H1 (cell line): ENCODE data around the gene FKBP5. TPM values are rescaled to one million over a fixed set of nuclear protein-coding genes. Genes with fewer than 3 reads are reported as not detected.

Experiments
- CTCF ChIA-PET: fragments of 300-600 bp; sonication (Branson Sonifier 250); formaldehyde crosslinking; loops from one replicate; lab custom pipeline; 2021; ENCODE audit not compliant: partially characterized antibody; lab: Charles Lee
- POLR2A ChIA-PET: fragments of 300-600 bp; sonication (Branson Sonifier 250); formaldehyde crosslinking; loops from one replicate; lab custom pipeline; 2021; ENCODE audit warnings: inconsistent platforms; ENCODE audit not compliant: partially characterized antibody; lab: Charles Lee
- DNase-seq, 2 experiments: peaks; one replicate each; pipeline versions ENCODE4 v3.0.0 to v3.0.0-alpha.2; 2010 to 2022; ENCODE audit warnings: low spot score in 2 of 2, low read depth in 1 of 2, mixed read lengths in 1 of 2
- FAIRE-seq: peaks from 2 replicates; lab custom pipeline; 2011; peaks lifted over from hg19 to GRCh38; lab: Jason Lieb, UNC
- H2AFZ ChIP-seq: 2 replicates; pipeline ENCODE4 v1.8.1; 2012; ENCODE audit warnings: low read length, inconsistent platforms
- H2AK5ac ChIP-seq: 2 replicates; pipeline ENCODE4 v1.6.1; 2013; ENCODE audit warnings: low read depth, low read length
- H2BK120ac ChIP-seq: replicated peaks from 2 replicates; pipeline ENCODE3; 2013; ENCODE audit warnings: low read depth, low read length, inconsistent platforms
- H2BK12ac ChIP-seq: 2 replicates; pipeline ENCODE4 v1.6.1; 2013; ENCODE audit warnings: low read depth, low read length
- H2BK15ac ChIP-seq: 2 replicates; pipeline ENCODE4 v1.6.1; 2013; ENCODE audit warnings: low read length
- H2BK20ac ChIP-seq: 2 replicates; pipeline ENCODE4 v1.6.1; 2013; ENCODE audit warnings: low read length
- H2BK5ac ChIP-seq: 2 replicates; pipeline ENCODE4 v1.6.1; 2013; ENCODE audit warnings: low read depth, low read length
- H3K14ac ChIP-seq: 2 replicates; pipeline ENCODE4 v1.6.1; 2013; ENCODE audit warnings: inconsistent platforms; ENCODE audit not compliant: insufficient read length
- H3K18ac ChIP-seq: 2 replicates; pipeline ENCODE4 v1.6.1; 2013; ENCODE audit warnings: low read length; ENCODE audit errors: extremely low read depth
- H3K23ac ChIP-seq: 2 replicates; pipeline ENCODE4 v1.6.1; 2013; ENCODE audit warnings: inconsistent platforms; ENCODE audit not compliant: insufficient read length
- H3K23me2 ChIP-seq: 2 replicates; pipeline ENCODE4 v1.6.1; 2013; ENCODE audit warnings: low read depth, low read length
- H3K27ac ChIP-seq: 2 replicates; pipeline ENCODE4 v1.6.1; 2011; ENCODE audit warnings: low read depth, low read length, inconsistent platforms
- H3K27me3 ChIP-seq, 4 experiments: replicated peaks in 1 of 4; 1 replicate in 1 of 4; 2 replicates in 3 of 4; pipeline versions ENCODE4 v1.6.1 to v1.8.1; 2011 to 2013; ENCODE audit warnings: low read length in 3 of 4, mild to moderate bottlenecking in 3 of 4, inconsistent platforms in 2 of 4, mixed read lengths in 2 of 4, moderate library complexity in 1 of 4; ENCODE audit not compliant: control insufficient read depth in 3 of 4, insufficient read depth in 3 of 4; ENCODE audit errors: extremely low read depth in 1 of 4
- H3K36me3 ChIP-seq, 4 experiments: 2 replicates each; pipeline versions ENCODE4 v1.6.1 to v1.8.1; 2011 to 2013; ENCODE audit warnings: mild to moderate bottlenecking in 4 of 4, low read length in 3 of 4, moderate library complexity in 2 of 4, control low read depth in 1 of 4, inconsistent platforms in 1 of 4; ENCODE audit not compliant: insufficient read depth in 4 of 4, control insufficient read depth in 2 of 4
- H3K4ac ChIP-seq: replicated peaks from 2 replicates; pipeline ENCODE3; 2013; ENCODE audit warnings: low read length, low read depth, mixed read lengths, inconsistent platforms; ENCODE audit not compliant: insufficient read length
- H3K4me1 ChIP-seq, 4 experiments: replicated peaks in 1 of 4; 1 replicate in 1 of 4; 2 replicates in 3 of 4; pipeline versions ENCODE4 v1.6.1 to v1.8.1; 2011 to 2013; ENCODE audit warnings: low read length in 3 of 4, inconsistent platforms in 2 of 4, mixed read lengths in 1 of 4; ENCODE audit not compliant: insufficient read depth in 4 of 4, control insufficient read depth in 3 of 4
- H3K4me2 ChIP-seq, 2 experiments: 2 replicates each; pipeline versions ENCODE4 v1.6.1 to v1.8.1; 2011 to 2013; ENCODE audit warnings: low read depth in 2 of 2, low read length in 2 of 2, control low read depth in 1 of 2, inconsistent platforms in 1 of 2, mild to moderate bottlenecking in 1 of 2; ENCODE audit not compliant: insufficient read depth in 1 of 2
- H3K4me3 ChIP-seq, 4 experiments: fragments of 200-600, 300-600 bp in 1 of 4; sonication (generic), shearing (Covaris generic), sonication (Bioruptor Twin) in 1 of 4; 2 replicates each; pipeline versions ENCODE4 v1.5.1 to v1.8.1; 2011 to 2016; ENCODE audit warnings: low read length in 4 of 4, low read depth in 3 of 4, control low read depth in 2 of 4, inconsistent platforms in 2 of 4, mild to moderate bottlenecking in 2 of 4, mixed read lengths in 1 of 4, moderate library complexity in 1 of 4; ENCODE audit not compliant: insufficient read depth in 2 of 4; ENCODE audit errors: extremely low read depth in 1 of 4
- H3K56ac ChIP-seq: replicated peaks from 2 replicates; pipeline ENCODE3; 2013; ENCODE audit warnings: low read depth, mild to moderate bottlenecking, mixed read lengths, low read length, inconsistent platforms; ENCODE audit not compliant: insufficient read length
- H3K79me1 ChIP-seq: 2 replicates; pipeline ENCODE4 v1.6.1; 2013; ENCODE audit warnings: low read depth, low read length, control low read depth
- H3K79me2 ChIP-seq, 2 experiments: 2 replicates each; pipeline versions ENCODE4 v1.6.1 to v1.8.1; 2012 to 2013; ENCODE audit warnings: low read length in 2 of 2, mild to moderate bottlenecking in 2 of 2, inconsistent platforms in 1 of 2; ENCODE audit not compliant: insufficient read depth in 2 of 2, control insufficient read depth in 1 of 2
- H3K9ac ChIP-seq, 4 experiments: replicated peaks in 1 of 4; 1 replicate in 1 of 4; 2 replicates in 3 of 4; pipeline versions ENCODE4 v1.6.1 to v1.8.1; 2011 to 2013; ENCODE audit warnings: low read depth in 3 of 4, low read length in 3 of 4, control low read depth in 2 of 4, mild to moderate bottlenecking in 2 of 4, moderate library complexity in 2 of 4, inconsistent platforms in 1 of 4; ENCODE audit errors: extremely low read depth in 1 of 4
- H3K9me3 ChIP-seq, 2 experiments: 2 replicates each; pipeline versions ENCODE4 v1.6.1 to v1.8.1; 2012 to 2013; ENCODE audit warnings: mild to moderate bottlenecking in 2 of 2, moderate library complexity in 2 of 2, control low read depth in 1 of 2, inconsistent platforms in 1 of 2, low read depth in 1 of 2, low read length in 1 of 2, mixed read lengths in 1 of 2; ENCODE audit not compliant: insufficient read depth in 2 of 2
- H4K20me1 ChIP-seq, 2 experiments: replicated peaks in 1 of 2; 2 replicates each; pipeline versions ENCODE3 to v1.8.1; 2011 to 2013; ENCODE audit warnings: inconsistent platforms in 2 of 2, low read length in 2 of 2, mild to moderate bottlenecking in 1 of 2; ENCODE audit not compliant: insufficient read depth in 2 of 2, control insufficient read depth in 1 of 2
- H4K5ac ChIP-seq: 2 replicates; pipeline ENCODE4 v1.6.1; 2013; ENCODE audit warnings: low read length, low read depth, mixed read lengths, inconsistent platforms; ENCODE audit not compliant: insufficient read length
- H4K8ac ChIP-seq: 2 replicates; pipeline ENCODE4 v1.8.0; 2013; ENCODE audit warnings: mild to moderate bottlenecking, moderate library complexity, low read length, inconsistent platforms; ENCODE audit not compliant: insufficient read depth; ENCODE audit errors: extremely low read depth
- H4K91ac ChIP-seq: replicated peaks from 2 replicates; pipeline ENCODE3; 2013; ENCODE audit warnings: low read length, mixed read lengths, inconsistent platforms; ENCODE audit not compliant: insufficient read length
- CTCF ChIP-seq, 3 experiments: IDR thresholded peaks; 1 replicate in 2 of 3; 2 replicates in 1 of 3; pipeline versions ENCODE4 v1.5.1 to v1.6.1; 2011; ENCODE audit warnings: low read length in 3 of 3, mild to moderate bottlenecking in 3 of 3, inconsistent platforms in 2 of 3, low read depth in 1 of 3, moderate library complexity in 1 of 3; ENCODE audit not compliant: insufficient read depth in 1 of 3; ENCODE audit errors: control extremely low read depth in 1 of 3
- RAD21 ChIP-seq, 2 experiments: IDR thresholded peaks in 1 of 2; conservative IDR thresholded peaks in 1 of 2; 2 replicates each; pipeline ENCODE4 v1.6.1; 2011; ENCODE audit warnings: low read depth in 2 of 2, low read length in 2 of 2, improper control_type of control experiment in 1 of 2, inconsistent platforms in 1 of 2, mild to moderate bottlenecking in 1 of 2, moderate library complexity in 1 of 2
- RXRA ChIP-seq: IDR thresholded peaks from 2 replicates; pipeline ENCODE4 v1.6.1; 2011; ENCODE audit warnings: low read depth, mild to moderate bottlenecking, low read length, moderate library complexity; ENCODE audit not compliant: insufficient read depth
- WGBS, 2 experiments: shearing (Covaris generic) in 1 of 2; methylation state at CpG; one replicate each; pipeline versions ENCODE4 v1.1.6 to v1.1.7; 2013 to 2015; ENCODE audit warnings: low lambda C conversion rate in 2 of 2, mixed read lengths in 2 of 2, inconsistent platforms in 1 of 2, low coverage in 1 of 2, missing lambda C conversion rate in 1 of 2; ENCODE audit not compliant: insufficient replicate concordance in 2 of 2, insufficient coverage in 1 of 2, insufficient read length in 1 of 2; ENCODE audit errors: extremely low coverage in 1 of 2, missing lambda C conversion rate in 1 of 2; 5-methylcytosine and 5-hydroxymethylcytosine counted together
- polyA plus RNA-seq, 7 experiments: library from polyadenylated mRNA; depleted of rRNA in 3 of 7; stranded (reverse) in 5 of 7; unstranded in 2 of 7; fragments of >200 nt in 5 of 7; fragments of 200-250 nt in 2 of 7; gene quantifications; 1 replicate in 5 of 7; 2 replicates in 1 of 7; 4 replicates in 1 of 7; pipeline versions ENCODE4 v1.2.1 to v1.2.3, GENCODE V29; 2011 to 2013; ENCODE audit warnings: missing spikeins in 2 of 7, mixed read lengths in 2 of 7
- total RNA-seq: library from RNA; stranded (reverse); fragmentation: NEBNext Ultra II Directional; extraction: Animal tissue kit (Norgen Biotek cat#: 25700); gene quantifications from 2 replicates; pipeline ENCODE4 v1.2.1, GENCODE V29; 2021

FKBP5 gene
- total and polyA plus RNA-seq, 2 of the 8 experiments (the other 6 are each of a cell fraction or from before 2014, with no cell fraction given), result 14.3 to 40.4 TPM

GRCh38 chr6:35728683-35729678, 40.3 kb upstream of the FKBP5 start:
- Histone ChIP-seq H2BK5ac (peak overlapping the region; percentile 83; the same call in 1 of the 2 replicates), H4K5ac (peak overlapping the region; percentile 18), H2BK15ac (peak overlapping the region; percentile 97), H3K4ac (no peak overlapping the region), H3K56ac (no peak overlapping the region), H4K20me1 (no peaks in the 10 kb centered on the region), H3K23me2 (peaks cover 22% of the 10 kb centered on the region), H2AFZ (no peak overlapping the region), H3K9me3 (no peaks in the 10 kb centered on the region), H3K79me1 (no peaks in the 10 kb centered on the region), H2BK20ac (peak overlapping the region; percentile 98), H3K27ac (no peak overlapping the region), H2BK120ac (peak overlapping the region; percentile 47), H3K4me1 (peaks cover 10 to 40% (median 32%) of the 10 kb centered on the region in 4 experiments), H3K79me2 (no peaks in the 10 kb centered on the region), H2BK12ac (peak overlapping the region; percentile 99), H3K4me3 (peak overlapping the region; percentile 75 to 92 (median 88)), H3K36me3 (no peaks in the 10 kb centered on the region), H3K4me2 (peak overlapping the region; percentile 78 to 99), H3K27me3 (peaks cover 0 to 7% (median 1%) of the 10 kb centered on the region in 4 experiments; a peak in 3 of 7 replicates), H2AK5ac (peak overlapping the region; percentile 83), H3K9ac (no peak overlapping the region), H3K14ac (no peak overlapping the region), H4K91ac (peak overlapping the region; percentile 78), H3K18ac (peak overlapping the region; percentile 97), H4K8ac (no peak overlapping the region), H3K23ac (no peak overlapping the region)
- POLR2A ChIA-PET, result interaction anchor here (0.6 to 3.8 kb wide), 10 partner anchors 10 to 241 kb away, joined by 4 to 23 read pairs (median 6); partner anchors contain the start of genes FKBP5 and TEAD3
- no peak for DNase-seq
- no peak for FAIRE-seq
- CTCF ChIA-PET, result interaction anchor here (0.7 to 2.7 kb wide), 3 partner anchors 18 to 145 kb away, joined by 3 to 7 read pairs (median 3); no protein-coding TSS in a partner anchor
- WGBS, 2 experiments, result 51% methylated on average over 12 of the region's 12 CpGs; no CpG with 5 or more reads in 1 of the 2 experiments
- peak in 1 of 3 experiments; percentile 26; a peak in 2 of 4 replicates for TF ChIP-seq CTCF (IDR thresholded peaks at IDR 0.05; ENCODE audit: control extremely low read depth in 1 of 3, insufficient read depth in 1 of 3, low read depth in 1 of 3, low read length in 3 of 3)
- TF ChIP-seq RAD21 (IDR thresholded peaks at IDR 0.05 in 1 of 2, conservative IDR thresholded peaks at IDR 0.05 in 1 of 2; ENCODE audit: low read depth in 2 of 2, low read length in 2 of 2), result peak; percentile 21 to 26; a peak in 2 of 4 replicates
- no peak for TF ChIP-seq RXRA
